Germinal center (tissue), 1 donor: Measurements from ENCODE around the gene MACROD1.

Source experiments
- DNase-seq: peaks from one replicate; pipeline ENCODE4 v3.0.0; 2012; ENCODE audit warnings: mixed read lengths, low spot score

Gene MACROD1

GRCh38 chr11:64092761-64093136, 73.2 kb downstream of the MACROD1 start:
- DNase-seq, result no peak

GRCh38 chr11:64092111-64092760, 73.7 kb downstream of the MACROD1 start:
- DNase-seq, result no peak

- DNase-seq, result no peak
Observed at GRCh38 chr11:64090806-64091516, 75.0 kb downstream of the MACROD1 start.

- no peak for DNase-seq
Observed at GRCh38 chr11:64089915-64090805, 75.8 kb downstream of the MACROD1 start.

GRCh38 chr11:64089493-64089892, 76.4 kb downstream of the MACROD1 start:
- DNase-seq, result no peak

- no peak for DNase-seq
Observed at GRCh38 chr11:64089027-64089360, 76.9 kb downstream of the MACROD1 start.

- DNase-seq, result no peak
Observed at GRCh38 chr11:64088162-64089026, 77.5 kb downstream of the MACROD1 start.

- DNase-seq, result no peak
Observed at GRCh38 chr11:64086258-64087123, 79.4 kb downstream of the MACROD1 start.

- DNase-seq, result no peak
Observed at GRCh38 chr11:64085906-64086257, 80.0 kb downstream of the MACROD1 start.

- DNase-seq, result no peak
Observed at GRCh38 chr11:64084951-64085710, 80.8 kb downstream of the MACROD1 start.

GRCh38 chr11:64084146-64084950, 81.6 kb downstream of the MACROD1 start:
- no peak for DNase-seq

GRCh38 chr11:64083398-64084080, 82.4 kb downstream of the MACROD1 start:
- DNase-seq, result no peak

- no peak for DNase-seq
Observed at GRCh38 chr11:64081745-64082442, 84.0 kb downstream of the MACROD1 start.

GRCh38 chr11:64080390-64080789, 85.5 kb downstream of the MACROD1 start:
- no peak for DNase-seq

GRCh38 chr11:64078905-64079304, 87.0 kb downstream of the MACROD1 start:
- DNase-seq, result no peak

- no peak for DNase-seq
Observed at GRCh38 chr11:64078284-64078683, 87.6 kb downstream of the MACROD1 start.

- no peak for DNase-seq
Observed at GRCh38 chr11:64077607-64078006, 88.3 kb downstream of the MACROD1 start.

- no peak for DNase-seq
Observed at GRCh38 chr11:64076758-64077157, 89.2 kb downstream of the MACROD1 start.
